HEK293 (cell line): Measurements from ENCODE around the gene KIAA0232.

ENCODE experiments used
- CTCF ChIA-PET: fragments of 350-600 bp; formaldehyde crosslinking; extraction: SDS; loops from one replicate; lab custom pipeline; 2021; ENCODE audit warnings: antibody characterized with exemption; lab: Yijun Ruan, JAX
- POLR2A ChIA-PET: fragments of 300-600 bp; formaldehyde crosslinking; extraction: SDS; loops from one replicate; lab custom pipeline; 2020; ENCODE audit warnings: antibody characterized with exemption, inconsistent platforms; lab: Yijun Ruan, JAX
- H3K27ac ChIP-seq: fragments of 200-500 bp; sonication (Bioruptor generic); 2 replicates; pipeline ENCODE4 v1.5.1; 2014; ENCODE audit warnings: low read depth, low read length, control low read depth, inconsistent platforms; ENCODE audit errors: extremely low read depth
- H3K36me3 ChIP-seq, 2 experiments: fragments of 200-500 bp in 1 of 2; sonication (Bioruptor generic) in 1 of 2; 1 replicate in 1 of 2; 2 replicates in 1 of 2; pipeline ENCODE4 v1.5.1; 2014 to 2017; ENCODE audit warnings: inconsistent platforms in 2 of 2, low read length in 2 of 2; ENCODE audit not compliant: control insufficient read depth in 2 of 2, insufficient read depth in 1 of 2
- H3K4me1 ChIP-seq: fragments of 200-500 bp; sonication (Bioruptor generic); 2 replicates; pipeline ENCODE4 v1.5.1; 2014; ENCODE audit warnings: mild to moderate bottlenecking, low read length, inconsistent platforms; ENCODE audit not compliant: control insufficient read depth, insufficient read depth
- H3K4me3 ChIP-seq: 2 replicates; pipeline ENCODE4 v1.5.1; 2011; ENCODE audit warnings: low read depth, mild to moderate bottlenecking, control low read depth, low read length, moderate library complexity
- H3K9me3 ChIP-seq: fragments of 200-500 bp; sonication (Bioruptor generic); 2 replicates; pipeline ENCODE4 v1.5.1; 2014; ENCODE audit warnings: low read depth, low read length, inconsistent platforms; ENCODE audit not compliant: control insufficient read depth, insufficient read depth
- FEZF1 ChIP-seq: fragments of 450-650 bp; formaldehyde crosslinking; IDR thresholded peaks from 2 replicates; pipeline ENCODE4 v1.5.1; 2016; ENCODE audit warnings: missing biosample characterization, missing genetic modification characterization
- GLIS1 ChIP-seq: fragments of 450-650 bp; formaldehyde crosslinking; IDR thresholded peaks from 2 replicates; pipeline ENCODE4 v1.5.1; 2016; ENCODE audit warnings: missing biosample characterization, missing genetic modification characterization
- HIC1 ChIP-seq: fragments of 450-650 bp; formaldehyde crosslinking; IDR thresholded peaks from 2 replicates; pipeline ENCODE4 v1.5.1; 2016; ENCODE audit warnings: missing biosample characterization, missing genetic modification characterization
- HOXC10 ChIP-seq: sonication (generic); formaldehyde crosslinking; IDR thresholded peaks from 2 replicates; pipeline ENCODE4 v1.8.1; 2023; ENCODE audit warnings: mild to moderate bottlenecking, missing genetic modification reagents
- KLF16 ChIP-seq: fragments of 450-650 bp; formaldehyde crosslinking; IDR thresholded peaks from 2 replicates; pipeline ENCODE4 v1.5.1; 2017; ENCODE audit warnings: missing biosample characterization, missing genetic modification characterization
- KLF17 ChIP-seq: fragments of 450-650 bp; formaldehyde crosslinking; IDR thresholded peaks from 2 replicates; pipeline ENCODE4 v1.5.1; 2016; ENCODE audit warnings: missing biosample characterization, missing genetic modification characterization
- KLF9 ChIP-seq: fragments of 450-650 bp; formaldehyde crosslinking; IDR thresholded peaks from 2 replicates; pipeline ENCODE4 v1.5.1; 2016; ENCODE audit warnings: missing biosample characterization, missing genetic modification characterization, low read depth
- PRDM4 ChIP-seq: fragments of 450-650 bp; formaldehyde crosslinking; IDR thresholded peaks from 2 replicates; pipeline ENCODE4 v1.5.1; 2017; ENCODE audit warnings: missing biosample characterization, missing genetic modification characterization
- REST ChIP-seq: fragments of 450-650 bp; formaldehyde crosslinking; IDR thresholded peaks from 2 replicates; pipeline ENCODE4 v1.5.1; 2016; ENCODE audit warnings: missing biosample characterization, missing genetic modification characterization
- ZBTB17 ChIP-seq: fragments of 450-650 bp; formaldehyde crosslinking; IDR thresholded peaks from 2 replicates; pipeline ENCODE4 v1.5.1; 2016; ENCODE audit warnings: missing biosample characterization, missing genetic modification characterization
- ZBTB49 ChIP-seq: fragments of 450-650 bp; formaldehyde crosslinking; IDR thresholded peaks from 2 replicates; pipeline ENCODE4 v1.5.1; 2016; ENCODE audit warnings: missing biosample characterization, missing genetic modification characterization, low read depth
- ZBTB7A ChIP-seq: fragments of 450-650 bp; formaldehyde crosslinking; IDR thresholded peaks from 2 replicates; pipeline ENCODE4 v1.5.1; 2016; ENCODE audit warnings: low read depth, missing biosample characterization, missing genetic modification characterization
- ZBTB8A ChIP-seq: fragments of 450-650 bp; formaldehyde crosslinking; IDR thresholded peaks from 2 replicates; pipeline ENCODE4 v1.5.1; 2016; ENCODE audit warnings: missing biosample characterization, missing genetic modification characterization
- ZNF10 ChIP-seq: fragments of 450-650 bp; formaldehyde crosslinking; IDR thresholded peaks from 2 replicates; pipeline ENCODE4 v1.5.1; 2017; ENCODE audit warnings: missing biosample characterization, missing genetic modification characterization
- ZNF140 ChIP-seq: fragments of 450-650 bp; formaldehyde crosslinking; IDR thresholded peaks from 2 replicates; pipeline ENCODE4 v1.5.1; 2016; ENCODE audit warnings: missing biosample characterization, missing genetic modification characterization
- ZNF354C ChIP-seq: fragments of 450-650 bp; formaldehyde crosslinking; IDR thresholded peaks from 2 replicates; pipeline ENCODE4 v1.5.1; 2016; ENCODE audit warnings: missing biosample characterization, missing genetic modification characterization, low read depth, borderline replicate concordance
- ZNF423 ChIP-seq: fragments of 450-650 bp; formaldehyde crosslinking; IDR thresholded peaks from 2 replicates; pipeline ENCODE4 v1.5.1; 2016; ENCODE audit warnings: missing biosample characterization, missing genetic modification characterization
- ZNF521 ChIP-seq: fragments of 450-650 bp; formaldehyde crosslinking; IDR thresholded peaks from 2 replicates; pipeline ENCODE4 v1.5.1; 2017; ENCODE audit warnings: missing biosample characterization, mild to moderate bottlenecking, missing genetic modification characterization
- ZNF701 ChIP-seq: fragments of 450-650 bp; formaldehyde crosslinking; IDR thresholded peaks from 2 replicates; pipeline ENCODE4 v1.5.1; 2016; ENCODE audit warnings: missing biosample characterization, missing genetic modification characterization
- ZNF707 ChIP-seq: fragments of 450-650 bp; formaldehyde crosslinking; IDR thresholded peaks from 2 replicates; pipeline ENCODE4 v1.5.1; 2016; ENCODE audit warnings: missing biosample characterization, missing genetic modification characterization
- ZNF837 ChIP-seq: fragments of 450-650 bp; formaldehyde crosslinking; IDR thresholded peaks from 2 replicates; pipeline ENCODE4 v1.5.1; 2016; ENCODE audit warnings: missing biosample characterization, missing genetic modification characterization

Gene KIAA0232

GRCh38 chr4:6782846-6783110 is 251 bp downstream of the KIAA0232 start:
- TF ChIP-seq ZBTB7A (tag by site-specific recombination) (no peak), KLF9 (tag by site-specific recombination) (no peak), KLF17 (no peak), KLF16 (tag by site-specific recombination) (no peak)
- peak overlapping the region; percentile 90 for H3K4me3 ChIP-seq
- no peaks in the 10 kb centered on the region for H3K9me3 ChIP-seq
- no peaks in the 10 kb centered on the region for H3K4me1 ChIP-seq
- peaks cover 0 to 3% of the 10 kb centered on the region in 2 experiments; a peak in 1 of 3 replicates for H3K36me3 ChIP-seq
- peak overlapping the region; percentile 91 for H3K27ac ChIP-seq
- ChIA-PET CTCF (interaction anchor here (1.3 to 2.2 kb wide), 2 partner anchors 14 to 91 kb away, joined by 3 to 14 read pairs; no protein-coding TSS in a partner anchor), POLR2A (interaction anchor here (1.1 kb wide), 1 partner anchor 73 kb away, joined by 3 read pairs; the partner anchor contains the start of gene MRFAP1L1)

- ChIA-PET CTCF (interaction anchor here (1.3 to 2.2 kb wide), 2 partner anchors 14 to 90 kb away, joined by 3 to 14 read pairs; no protein-coding TSS in a partner anchor), POLR2A (interaction anchor here (0.7 to 1.1 kb wide), 4 partner anchors 23 to 285 kb away, joined by 3 to 4 read pairs (median 3); partner anchors contain the start of genes GRPEL1 and MRFAP1L1)
- peak overlapping the region; percentile 90 for H3K4me3 ChIP-seq
- peaks cover 0 to 3% of the 10 kb centered on the region in 2 experiments; a peak in 1 of 3 replicates for H3K36me3 ChIP-seq
- H3K4me1 ChIP-seq, result no peaks in the 10 kb centered on the region
- H3K27ac ChIP-seq, result peak overlapping the region; percentile 91
- no peaks in the 10 kb centered on the region for H3K9me3 ChIP-seq
- no peak for TF ChIP-seq ZNF701 (tag by site-specific recombination)
- TF ChIP-seq ZNF837 (tag by site-specific recombination), result no peak
- 0 out of 2 replicates have a peak, but pooled peaks have one; percentile 17 for TF ChIP-seq PRDM4 (tag by site-specific recombination)
- TF ChIP-seq ZBTB49 (tag by site-specific recombination), result no peak
- peak; percentile 35; the same call in 1 of the 2 replicates for TF ChIP-seq FEZF1
- TF ChIP-seq ZNF10, result no peak
- no peak for TF ChIP-seq REST (tag by site-specific recombination)
- no peak for TF ChIP-seq ZBTB17 (tag by site-specific recombination)
- no peak for TF ChIP-seq ZNF140 (tag by site-specific recombination)
- no peak for TF ChIP-seq ZNF423 (tag by site-specific recombination)
- TF ChIP-seq ZNF354C (tag by site-specific recombination), result no peak
- TF ChIP-seq HOXC10, result no peak
- TF ChIP-seq ZNF521 (tag by site-specific recombination), result no peak
- peak; percentile 32; the same call in 1 of the 2 replicates for TF ChIP-seq GLIS1
- no peak for TF ChIP-seq HIC1
- no peak for TF ChIP-seq ZNF707
- peak; percentile 84 for TF ChIP-seq ZBTB8A (tag by site-specific recombination)
These were observed 819 bp downstream of the KIAA0232 start for GRCh38 chr4:6783111-6783981.
